GM21723 (cell line): ENCODE measurements around the gene POP7.
"Not testable (repeated sequence)": the region's sequence is repeated elsewhere in the genome, so short reads cannot be mapped to it uniquely, and the experiment has no call there.

Source experiments
- ATAC-seq: cut with Tn5 transposase; IDR thresholded peaks from one replicate; pipeline ENCODE4 v1.9.1; 2021; ENCODE audit warnings: mild to moderate bottlenecking, moderate library complexity; ENCODE audit not compliant: unreplicated experiment

Gene POP7

GRCh38 chr7:100705753-100706671 lies at the start of gene POP7:
Gene POP7 (plus strand): TSS chr7:100706121. CDS start chr7:100706831, 710 bp downstream.
- ATAC-seq, result peak; percentile 87

DNA sequence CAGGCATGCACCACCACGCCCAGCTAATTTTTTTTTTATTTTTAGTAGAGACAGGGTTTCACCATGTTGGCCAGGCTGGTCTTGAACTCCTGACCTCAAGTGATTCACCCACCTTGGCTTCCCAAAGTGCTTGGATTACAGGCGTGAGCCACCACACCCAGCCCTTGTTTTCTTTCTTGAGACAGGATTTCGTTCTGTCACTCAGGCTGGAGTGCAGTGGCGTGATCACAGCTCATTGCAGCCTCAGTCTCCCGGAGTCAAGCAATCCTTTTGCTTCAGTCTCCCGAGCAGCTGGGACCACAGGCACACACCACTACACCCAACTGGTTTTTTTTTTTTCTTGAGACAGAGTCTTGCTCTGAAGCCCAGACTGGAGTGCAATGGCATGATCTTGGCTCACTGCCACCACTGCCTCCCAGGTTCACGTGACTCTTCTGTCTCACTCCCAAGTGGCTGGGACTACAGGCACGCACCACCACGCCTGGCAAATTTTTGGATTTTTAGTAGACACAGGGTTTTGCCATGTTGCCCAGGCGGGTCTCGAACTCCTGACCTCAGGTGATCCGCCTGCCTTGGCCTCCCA lies 43.6 kb upstream of the POP7 start:
- ATAC-seq, result not testable (repeated sequence)

- no peak for ATAC-seq
These were observed 40.7 kb upstream of the POP7 start for GRCh38 chr7:100665168-100665726.

- ATAC-seq, result no peak
These were observed 38.4 kb upstream of the POP7 start for GRCh38 chr7:100667331-100668068.

DNA sequence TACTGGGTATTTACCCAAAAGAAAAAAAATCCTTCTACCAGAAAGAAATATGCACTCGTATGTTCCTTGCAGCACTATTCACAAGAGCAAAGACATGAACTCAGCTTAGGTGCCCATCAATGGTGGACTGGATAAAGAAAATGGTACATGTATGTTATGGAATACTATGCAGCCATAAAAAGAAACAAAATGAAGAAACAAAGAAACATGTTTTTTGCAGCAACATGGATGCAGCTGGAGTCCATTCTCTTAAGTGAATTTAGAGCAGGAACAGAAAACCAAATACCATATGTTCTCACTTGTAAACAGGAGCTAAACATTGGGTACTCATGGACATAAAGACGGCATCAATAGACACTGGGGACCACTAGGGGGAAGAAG lies 37.9 kb upstream of the POP7 start:
- ATAC-seq, result no peak

GRCh38 chr7:100669106-100669505 lies 36.8 kb upstream of the POP7 start:
- not testable (repeated sequence) for ATAC-seq

GRCh38 chr7:100670074-100670473 lies 35.8 kb upstream of the POP7 start:
- no peak for ATAC-seq

GRCh38 chr7:100671353-100672327 lies 34.3 kb upstream of the POP7 start:
- ATAC-seq, result no peak

DNA sequence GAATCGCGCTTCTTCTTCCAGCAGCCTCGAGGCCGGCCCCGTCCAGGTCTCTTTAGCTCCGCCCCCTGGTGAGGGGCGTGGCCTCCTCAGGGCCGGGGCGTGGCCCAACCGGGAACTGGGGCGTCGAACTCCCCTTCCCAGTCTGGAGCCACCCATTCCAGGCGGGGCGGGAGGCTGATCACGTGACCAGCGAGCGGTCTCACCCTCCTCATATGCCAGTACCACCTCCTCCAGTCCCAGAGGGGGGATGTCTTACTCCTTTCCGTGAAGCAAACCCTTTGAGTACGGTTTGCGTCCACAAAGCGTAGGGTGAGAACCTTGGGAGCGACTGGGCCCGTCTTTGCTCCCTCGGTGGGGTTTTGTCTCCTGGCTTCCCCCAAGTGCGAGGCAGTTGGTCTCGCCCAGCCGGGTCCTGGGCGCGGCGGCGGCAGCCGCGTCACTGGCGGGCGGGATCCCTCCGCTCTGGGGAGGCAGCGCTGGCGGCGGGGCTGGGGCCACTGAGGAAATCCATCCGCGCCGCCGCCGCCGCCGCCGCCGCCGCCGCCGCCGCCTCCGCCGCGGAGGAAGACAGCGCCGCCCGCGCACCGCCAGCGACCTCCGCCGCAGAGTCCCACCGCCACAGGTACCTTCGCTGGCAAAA lies 32.5 kb upstream of the POP7 start, which contains the start of gene GNB2:
TSS of gene GNB2 (plus strand) at position 439 of the 640 bp plus-strand sequence. CDS start 2,526 bp downstream, outside the sequence.
- peak; percentile 65 for ATAC-seq

DNA sequence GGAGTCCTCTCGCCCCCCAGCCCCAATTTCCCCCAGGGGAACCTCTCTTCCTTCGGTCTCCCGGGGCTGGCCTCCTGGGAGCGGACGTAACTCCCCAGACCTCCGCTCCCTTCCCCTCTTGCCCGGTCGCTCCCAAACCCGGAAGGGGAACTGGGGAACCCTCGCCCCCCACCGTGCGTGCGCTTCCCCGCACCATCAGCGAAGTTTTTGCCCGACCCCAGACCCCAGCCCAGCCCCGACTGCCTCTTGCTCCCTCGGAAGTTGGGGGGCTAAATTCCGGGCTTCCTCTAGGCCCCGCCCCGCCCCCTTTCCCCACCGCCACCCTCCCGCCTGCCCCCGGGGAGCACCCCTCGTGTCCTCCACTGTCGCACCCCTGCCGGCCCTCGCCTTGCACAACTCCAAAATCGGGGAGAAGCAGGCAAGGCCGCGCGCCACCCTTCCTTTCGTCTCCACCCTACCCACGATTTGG lies 31.9 kb upstream of the POP7 start:
- peak; percentile 0 for ATAC-seq

- ATAC-seq, result no peak
These were observed 31.4 kb upstream of the POP7 start for GRCh38 chr7:100674411-100675104.

DNA sequence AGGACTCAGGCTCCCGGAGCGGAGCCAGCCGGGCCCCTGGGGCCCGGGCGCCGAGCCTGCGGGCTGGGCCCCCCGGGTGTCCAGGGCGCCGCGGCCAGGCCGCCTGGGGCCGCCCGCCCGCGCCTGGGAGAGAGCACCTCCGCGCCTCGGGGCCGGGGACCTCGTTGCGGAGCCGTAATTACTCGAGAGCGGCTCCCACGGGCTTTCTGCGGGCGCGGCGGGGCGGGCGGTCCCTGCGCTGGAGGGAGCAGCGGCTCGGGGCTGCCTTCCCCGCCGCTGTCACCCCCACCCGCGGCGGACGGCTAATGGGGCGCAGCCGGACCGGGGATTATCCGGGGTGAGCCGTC lies 30.8 kb upstream of the POP7 start:
- no peak for ATAC-seq

GRCh38 chr7:100675581-100676350 lies 30.2 kb upstream of the POP7 start:
- ATAC-seq, result peak; percentile 34

GRCh38 chr7:100676501-100677306 lies 29.2 kb upstream of the POP7 start:
- ATAC-seq, result no peak

DNA sequence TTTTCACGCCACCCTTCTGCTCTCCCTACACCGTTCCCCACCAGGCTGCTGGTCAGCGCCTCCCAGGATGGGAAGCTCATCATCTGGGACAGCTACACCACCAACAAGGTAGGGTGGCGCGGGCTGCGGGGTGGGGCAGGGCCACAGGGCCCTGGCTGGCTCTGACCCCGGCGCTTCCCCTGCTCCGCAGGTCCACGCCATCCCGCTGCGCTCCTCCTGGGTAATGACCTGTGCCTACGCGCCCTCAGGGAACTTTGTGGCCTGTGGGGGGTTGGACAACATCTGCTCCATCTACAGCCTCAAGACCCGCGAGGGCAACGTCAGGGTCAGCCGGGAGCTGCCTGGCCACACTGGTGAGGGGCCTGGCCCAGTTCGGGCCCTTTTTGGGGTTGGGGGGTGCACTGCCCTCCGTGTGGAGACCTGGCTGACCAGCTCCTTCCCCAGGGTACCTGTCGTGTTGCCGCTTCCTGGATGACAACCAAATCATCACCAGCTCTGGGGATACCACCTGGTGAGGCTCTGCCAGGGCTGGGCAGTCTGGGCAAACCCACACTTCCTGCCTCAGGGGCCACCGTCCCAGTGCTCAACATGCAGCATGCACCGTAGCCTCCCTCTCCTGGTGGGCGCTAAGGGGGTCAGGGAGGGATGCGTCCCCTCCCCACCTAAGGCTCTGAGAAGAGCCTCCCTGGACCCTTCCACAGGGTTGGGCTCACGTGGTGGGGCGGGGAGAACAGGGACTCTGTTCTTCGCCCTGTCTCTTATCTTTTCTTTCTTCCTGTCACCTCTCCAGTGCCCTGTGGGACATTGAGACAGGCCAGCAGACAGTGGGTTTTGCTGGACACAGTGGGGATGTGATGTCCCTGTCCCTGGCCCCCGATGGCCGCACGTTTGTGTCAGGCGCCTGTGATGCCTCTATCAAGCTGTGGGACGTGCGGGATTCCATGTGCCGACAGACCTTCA lies 28.3 kb upstream of the POP7 start:
- no peak for ATAC-seq
